ENCODE measurements around the gene UBE2E3.
"Not testable (repeated sequence)": the region's sequence is repeated elsewhere in the genome, so short reads cannot be mapped to it uniquely, and the experiment has no call there.

The UBE2E3 gene
- total RNA-seq, result 5.6 reads per million, percentile 22 among the genes with 10 or more reads in this experiment

DNA sequence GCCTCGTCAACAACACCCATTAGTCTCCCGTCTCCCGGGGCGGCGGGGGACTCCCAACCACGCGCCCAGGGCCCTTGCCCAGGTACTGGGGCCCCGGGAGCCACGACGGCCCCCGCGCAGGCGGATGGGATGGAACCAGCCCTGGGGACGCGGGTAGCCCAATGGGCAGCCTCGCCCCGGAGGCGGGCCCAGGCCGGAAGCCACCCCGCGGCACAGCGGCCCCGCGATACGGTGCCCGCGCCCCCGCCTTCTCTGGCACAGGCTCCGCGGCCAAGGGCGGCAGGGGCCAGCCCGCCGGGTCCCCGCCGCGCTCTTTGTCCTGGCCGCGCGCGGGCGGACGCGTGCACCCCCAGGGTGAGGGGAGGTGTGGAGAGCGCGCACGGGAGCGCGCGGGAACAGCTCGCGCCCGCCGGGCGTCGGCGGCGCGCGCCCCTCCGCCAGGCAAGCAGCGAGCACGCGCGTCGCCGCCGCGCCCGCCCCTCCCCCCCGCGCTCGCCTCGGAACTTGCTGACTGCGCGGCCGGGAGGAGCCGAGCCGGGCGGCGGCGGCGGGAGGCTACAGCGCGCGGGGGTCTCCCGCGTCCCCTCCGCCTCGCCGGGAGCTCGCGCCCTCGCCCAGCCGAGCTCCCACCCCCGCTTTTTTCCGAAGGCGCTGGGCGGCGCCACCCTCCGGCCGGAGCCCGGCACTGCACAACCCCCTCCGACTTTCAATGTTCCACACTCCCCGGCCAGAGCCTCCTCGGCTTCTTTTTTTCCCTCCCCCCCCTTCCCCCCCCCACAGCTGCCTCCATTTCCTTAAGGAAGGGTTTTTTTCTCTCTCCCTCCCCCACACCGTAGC, at the start of gene UBE2E3:
UBE2E3 (plus strand) TSS at position 500 of the 837 bp plus-strand sequence. CDS start 1,438 bp downstream, outside the sequence.
- peak; percentile 69 for DNase-seq

DNA sequence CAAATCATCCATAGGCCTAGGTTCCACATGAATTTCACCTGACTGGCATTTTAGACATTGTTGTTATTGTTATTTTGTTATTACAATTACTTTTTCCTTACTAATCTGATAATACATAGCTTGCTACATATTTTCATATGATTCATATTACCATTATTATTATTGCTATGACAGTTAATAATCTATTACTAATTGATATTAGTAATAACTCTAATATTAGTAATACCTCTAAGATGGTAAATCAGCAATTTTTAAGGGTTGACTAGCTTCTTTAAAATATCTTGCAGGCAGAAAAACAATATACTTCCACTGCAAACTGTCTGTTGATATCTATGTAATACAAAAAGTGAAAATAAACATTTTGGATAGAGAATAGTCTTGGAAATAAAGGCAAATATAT, 48.6 kb upstream of the UBE2E3 start:
- DNase-seq, result no peak

DNA sequence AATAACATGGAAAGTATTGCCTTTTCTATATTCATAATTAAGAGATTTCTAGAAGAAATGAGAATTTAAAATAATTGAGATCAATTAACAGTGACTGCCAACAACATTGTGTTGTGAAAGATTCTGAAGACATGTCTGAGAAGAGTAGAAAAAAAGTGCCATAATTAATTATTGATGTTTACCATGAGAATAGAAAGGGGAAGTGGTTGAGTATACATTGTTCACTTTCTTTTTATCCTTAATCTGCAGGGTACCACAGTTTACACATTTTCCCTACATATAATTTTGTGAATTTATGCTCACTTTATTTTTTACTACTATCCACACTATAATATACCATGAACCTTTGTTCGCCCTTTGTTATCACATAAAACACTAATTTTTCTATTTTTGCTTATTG, 47.1 kb upstream of the UBE2E3 start:
- no peak for DNase-seq

DNA sequence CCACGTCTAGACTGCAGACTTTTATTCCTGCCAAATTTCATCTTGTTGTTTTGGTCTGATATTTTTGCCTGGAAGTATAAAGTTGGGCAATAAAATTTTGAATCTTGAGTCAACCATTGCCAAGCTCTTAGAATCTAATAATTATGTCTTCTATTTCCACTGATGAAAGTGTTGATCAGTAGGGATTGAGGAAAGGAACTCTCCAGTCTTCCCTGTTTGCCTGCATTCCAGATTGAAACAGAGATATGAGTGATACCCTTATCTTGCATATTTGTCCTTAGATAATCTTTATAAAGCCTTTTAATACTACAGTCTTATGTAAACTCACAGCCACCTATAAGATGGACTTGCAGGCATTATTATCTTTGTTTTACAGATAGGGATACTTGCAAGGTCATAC, 45.5 kb upstream of the UBE2E3 start:
- no peak for DNase-seq

DNA sequence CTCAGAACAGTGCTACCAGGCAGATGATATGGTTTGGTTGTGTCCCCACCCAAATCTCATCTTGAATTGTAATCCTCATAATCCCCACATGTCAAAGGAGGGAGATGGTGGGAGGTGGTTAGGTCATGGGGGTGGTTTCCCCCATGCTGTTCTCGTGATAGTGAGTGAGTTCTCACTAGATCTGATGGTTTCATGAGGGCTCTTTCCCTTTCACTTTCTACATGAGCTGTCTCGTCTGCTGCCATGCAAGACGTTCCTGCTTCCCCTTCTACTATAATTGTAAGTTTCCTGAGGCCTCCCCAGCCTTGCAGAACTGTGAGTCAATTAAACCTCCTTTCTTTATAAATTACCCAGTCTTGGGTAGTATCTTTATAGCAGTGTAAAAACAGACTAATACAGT, 42.9 kb upstream of the UBE2E3 start:
- not testable (repeated sequence) for DNase-seq

DNA sequence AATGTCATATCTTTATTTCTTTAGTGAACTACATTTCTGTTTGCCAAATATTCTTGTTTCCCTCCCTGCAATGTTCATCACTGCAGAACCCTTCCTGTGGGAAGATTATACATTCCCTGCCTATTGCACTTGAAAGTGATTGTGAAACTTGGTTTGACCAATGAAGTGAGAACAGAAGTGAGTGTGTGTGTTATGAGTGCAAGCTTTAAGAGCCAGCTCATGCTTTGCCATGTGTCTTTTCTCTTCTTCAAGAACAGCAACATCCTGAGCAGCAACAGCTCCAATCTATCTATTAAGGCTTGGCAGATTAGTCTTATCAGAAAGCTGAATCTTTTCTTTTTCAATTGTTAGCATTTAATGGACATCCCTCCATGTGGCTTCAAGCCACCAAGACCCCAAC, 42.0 kb upstream of the UBE2E3 start:
- DNase-seq, result no peak

DNA sequence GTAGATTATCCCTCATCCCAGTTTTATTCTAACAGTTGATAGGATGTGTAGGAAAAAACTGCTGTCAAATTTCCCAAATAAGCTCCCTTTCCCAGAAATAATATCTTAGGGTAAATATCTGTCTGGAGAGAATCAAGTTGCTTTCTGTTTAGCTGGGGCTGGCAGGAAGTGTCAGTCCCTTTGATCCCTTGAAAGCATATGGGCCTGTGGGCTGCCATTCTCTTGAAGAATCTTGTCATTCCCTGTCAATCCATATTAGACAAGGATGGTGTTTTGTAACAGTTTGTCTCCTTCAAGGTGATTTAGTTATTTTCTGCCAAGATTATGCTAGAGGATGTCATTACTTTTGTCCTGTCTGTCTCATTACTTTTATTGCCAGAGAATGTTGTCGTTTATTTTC, 37.1 kb upstream of the UBE2E3 start:
- DNase-seq, result no peak

DNA sequence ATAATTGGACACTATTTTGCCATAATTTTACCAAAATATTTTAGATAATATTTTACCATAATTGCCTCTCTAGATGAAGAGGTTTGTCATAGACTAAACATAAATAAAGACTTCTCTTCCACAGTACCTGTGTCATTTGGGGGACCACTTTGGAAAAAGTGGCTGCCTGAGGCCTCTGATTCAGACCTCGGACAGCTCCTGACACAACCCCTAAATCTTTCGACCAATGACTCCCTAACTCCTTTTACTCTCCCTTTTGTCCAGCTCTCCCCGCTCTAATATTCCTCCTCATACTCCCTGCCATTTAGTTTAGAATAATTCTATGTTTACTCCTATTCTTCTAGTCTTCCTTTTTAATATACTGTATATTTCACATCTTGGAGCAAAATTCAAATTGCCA, 36.0 kb upstream of the UBE2E3 start:
- no peak for DNase-seq

DNA sequence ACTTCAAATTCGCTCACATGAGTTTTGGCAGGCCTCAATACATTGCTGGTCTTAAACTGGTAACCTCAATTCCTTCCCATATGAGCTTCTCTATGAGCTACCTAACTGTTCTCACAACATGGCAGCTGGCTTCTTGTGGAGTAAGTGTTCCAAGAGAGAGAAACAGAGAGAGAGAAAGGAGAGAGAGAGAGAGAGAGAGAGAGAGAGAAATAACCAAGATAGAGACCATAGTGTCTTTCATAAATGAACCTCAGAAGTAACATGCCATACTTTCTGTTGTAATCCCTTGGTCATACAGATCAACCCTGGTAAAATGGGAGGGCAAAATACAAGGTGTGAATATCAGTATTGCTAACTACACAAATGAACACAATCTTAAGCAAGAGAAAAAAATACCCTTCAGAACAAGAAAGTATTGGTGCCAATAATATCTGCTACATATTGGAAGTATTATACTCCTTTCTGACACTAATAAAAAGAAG, 33.2 kb upstream of the UBE2E3 start:
- no peak for DNase-seq

DNA sequence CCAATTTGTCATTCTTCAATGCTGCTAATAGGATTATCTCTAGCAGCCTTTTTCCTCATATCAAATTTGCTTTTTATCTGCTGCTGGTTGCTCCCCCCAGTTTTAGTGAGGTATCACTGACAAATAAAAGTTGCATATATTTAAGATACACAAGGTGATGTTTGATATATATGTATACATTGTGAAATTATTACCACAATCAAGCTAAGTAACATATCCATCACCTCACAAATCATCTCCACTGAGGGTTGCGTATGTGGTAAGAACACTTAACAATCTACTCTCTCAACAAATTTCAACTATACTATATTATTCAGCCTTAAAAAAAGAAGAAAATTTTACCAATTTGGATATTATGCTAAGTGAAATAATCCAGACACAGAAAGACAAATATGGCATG, 30.5 kb upstream of the UBE2E3 start:
- DNase-seq, result no peak

DNA sequence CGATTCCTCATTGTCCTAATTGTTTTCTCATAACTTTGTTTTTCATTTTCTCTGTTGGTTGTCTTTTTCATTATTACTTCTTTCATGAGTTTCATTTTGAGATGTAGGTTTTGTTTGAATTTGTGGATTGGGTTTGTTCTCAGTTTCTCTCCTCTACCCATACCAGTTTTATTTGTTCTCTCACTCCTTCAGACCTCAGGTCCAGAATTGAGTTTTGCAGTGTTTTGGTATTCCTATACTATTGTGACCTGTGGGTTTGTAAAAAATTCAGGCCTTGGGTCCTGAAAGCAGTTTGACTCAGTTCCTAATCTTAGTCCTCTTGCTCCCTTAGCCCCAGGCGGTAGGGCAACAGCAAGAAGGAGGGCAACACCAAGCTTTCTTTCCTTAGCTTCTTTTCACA, 28.3 kb upstream of the UBE2E3 start:
- no peak for DNase-seq

DNA sequence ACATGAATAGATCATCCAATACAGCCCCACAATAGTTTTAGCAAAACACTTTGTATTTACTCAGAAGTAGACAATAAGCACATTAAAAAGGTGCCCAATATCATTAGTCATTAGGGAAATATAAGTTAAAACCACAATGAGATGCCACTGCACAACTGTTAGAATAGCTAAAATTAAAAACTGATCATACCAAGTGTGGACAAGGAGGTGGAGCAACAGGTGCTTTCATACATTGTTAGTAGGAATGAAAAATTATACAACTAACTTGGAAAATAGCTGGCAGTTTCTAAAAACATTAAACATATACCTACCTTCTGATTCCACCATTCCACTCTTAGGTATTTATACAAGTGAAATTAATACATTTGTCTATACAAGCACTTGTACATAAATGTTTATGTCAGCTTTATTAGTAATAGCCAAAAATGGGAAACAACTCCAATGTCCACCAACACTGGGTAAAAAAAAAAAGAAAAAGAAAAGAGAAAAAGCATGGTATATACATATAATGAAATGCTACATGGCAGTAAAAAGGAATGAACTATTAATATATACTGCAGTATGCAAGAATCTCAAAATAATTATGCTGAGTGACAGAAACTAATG, 27.6 kb upstream of the UBE2E3 start:
- DNase-seq, result no peak

DNA sequence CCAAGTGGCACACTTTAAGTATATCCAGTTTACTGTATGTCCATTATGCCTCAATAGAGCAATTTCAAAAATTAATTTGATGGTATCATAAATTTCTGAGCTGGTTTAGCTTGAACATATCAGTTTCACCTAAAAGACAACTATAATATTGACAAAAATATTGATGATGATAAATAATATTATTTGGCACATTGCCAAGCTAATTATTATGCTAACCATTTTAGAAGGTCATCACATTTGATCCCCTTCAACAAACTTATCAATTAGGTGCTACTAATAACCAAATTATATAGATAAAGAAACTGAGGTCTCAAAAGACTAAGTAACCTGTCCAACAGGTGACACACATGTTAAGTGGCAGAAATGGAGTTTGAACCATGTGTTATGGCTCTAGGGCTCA, 26.9 kb upstream of the UBE2E3 start:
- DNase-seq, result no peak

DNA sequence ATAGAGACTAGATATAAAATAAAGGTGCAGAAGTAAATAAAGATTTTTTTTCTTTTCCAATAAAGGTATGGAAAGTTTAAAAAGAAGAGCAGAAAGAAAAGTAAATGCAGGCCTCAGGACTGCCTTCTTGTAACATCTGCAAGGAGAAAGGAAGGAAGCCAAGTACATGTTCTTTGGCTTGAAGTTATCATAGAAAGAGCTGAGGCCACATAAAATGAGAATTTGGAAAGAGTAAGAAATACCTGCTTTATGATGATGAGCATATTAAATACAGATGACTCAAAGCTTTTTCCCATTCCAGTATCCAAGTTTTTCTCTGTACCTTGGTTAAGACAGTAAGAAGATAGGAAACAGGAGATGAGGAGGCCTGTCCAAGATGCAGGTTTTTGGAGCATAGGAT, 25.3 kb upstream of the UBE2E3 start:
- DNase-seq, result no peak

DNA sequence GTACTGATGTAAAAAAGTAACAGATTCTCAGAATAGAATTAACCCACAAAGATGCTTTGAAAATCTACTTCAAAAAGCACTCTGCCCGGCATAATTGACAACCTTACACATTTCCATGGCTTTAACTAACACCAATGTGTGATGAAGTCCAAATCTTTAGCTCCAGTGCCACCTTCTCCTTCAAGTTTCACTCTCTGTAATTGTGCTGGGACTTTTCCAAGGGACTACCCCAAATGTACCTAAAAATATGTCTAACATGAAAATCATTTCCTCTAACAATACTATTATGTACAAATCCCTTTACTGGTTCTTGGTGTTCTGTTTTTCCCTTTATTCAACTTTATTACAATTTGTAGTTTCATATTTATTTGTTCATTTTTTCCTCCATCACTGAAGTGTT, 20.6 kb upstream of the UBE2E3 start:
- no peak for DNase-seq

DNA sequence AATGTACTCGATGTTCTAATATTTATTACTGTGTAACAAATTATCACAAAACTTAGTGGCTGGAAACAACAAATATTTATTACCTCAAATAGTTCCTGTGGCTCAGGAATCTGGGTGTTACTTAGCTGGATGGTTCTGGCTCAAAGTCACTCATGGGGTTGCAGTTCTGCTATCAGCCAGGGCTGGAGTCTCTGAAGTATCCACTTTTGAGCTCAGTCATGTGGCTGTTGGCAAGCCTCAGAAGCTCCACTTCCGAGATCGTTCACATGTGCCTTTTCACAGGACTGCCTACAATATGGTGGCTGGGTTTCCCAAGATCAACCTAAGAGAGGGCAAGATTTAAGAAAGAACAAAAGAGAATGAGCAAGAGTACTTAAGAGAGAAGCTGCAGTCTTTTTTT, 19.4 kb upstream of the UBE2E3 start:
- no peak for DNase-seq

DNA sequence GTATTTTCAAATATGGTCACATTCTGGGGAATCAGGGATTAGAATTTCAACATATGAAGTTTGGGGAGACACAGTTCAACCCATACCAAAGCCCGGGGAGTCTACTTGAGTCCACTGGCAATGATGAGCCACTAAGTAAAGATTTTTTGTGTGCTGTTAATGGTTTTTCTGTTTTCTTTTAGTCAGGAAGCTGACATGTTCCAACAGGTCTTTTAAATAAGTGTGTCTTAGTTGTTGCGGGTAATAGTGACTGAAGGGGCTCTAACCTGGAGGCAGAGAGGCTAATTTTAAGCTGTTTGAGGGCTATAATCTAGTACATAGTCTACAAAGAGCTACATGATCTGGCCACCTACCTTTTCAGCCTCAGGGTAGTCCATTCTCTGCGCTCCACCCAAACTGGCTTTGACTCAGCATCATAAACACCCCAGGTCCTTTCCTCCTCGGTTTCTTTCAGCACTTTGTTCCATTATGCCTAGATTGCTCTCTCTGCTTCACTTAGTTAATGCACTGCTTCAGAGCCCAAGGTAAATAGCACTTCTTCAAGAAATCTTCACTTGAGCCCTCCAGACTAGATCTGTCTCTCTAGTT, 17.6 kb upstream of the UBE2E3 start:
- no peak for DNase-seq

DNA sequence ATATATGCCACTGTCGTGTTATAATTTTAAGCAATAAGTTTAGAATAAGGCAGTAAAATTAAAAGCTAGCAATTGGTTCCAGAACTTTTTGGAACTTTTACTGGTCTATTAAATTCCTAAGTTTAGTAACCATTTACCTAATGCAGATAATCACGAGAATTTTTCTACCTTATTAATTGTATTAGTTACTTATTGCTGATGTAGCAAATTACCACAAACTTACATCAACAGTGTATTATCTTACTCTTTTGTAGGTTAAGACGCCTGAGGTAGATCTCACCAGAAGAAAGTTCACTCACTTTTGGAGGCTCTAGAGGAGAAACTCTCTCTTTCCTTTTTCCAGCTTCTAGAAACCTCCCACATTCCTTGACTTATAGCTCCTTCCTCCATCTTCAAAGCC, 14.0 kb upstream of the UBE2E3 start:
- no peak for DNase-seq

DNA sequence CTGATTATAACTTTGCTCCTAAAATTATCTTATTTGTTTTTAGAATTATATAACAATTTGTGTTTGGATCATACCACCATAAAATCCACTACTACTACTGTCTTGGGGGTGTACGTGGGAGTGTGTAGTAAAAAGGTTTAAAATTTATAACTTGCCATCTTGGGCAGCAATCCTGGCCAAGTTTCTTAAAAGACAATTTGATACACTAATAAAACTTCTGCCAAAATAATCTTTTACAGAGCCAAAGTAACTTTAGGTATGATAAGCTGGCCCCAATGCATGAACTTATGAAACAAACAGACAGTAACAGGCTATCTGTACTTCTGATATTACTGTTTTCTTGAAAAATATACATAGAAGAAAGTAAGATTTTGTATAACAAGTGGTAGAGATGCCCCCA, 11.3 kb upstream of the UBE2E3 start:
- DNase-seq, result no peak

DNA sequence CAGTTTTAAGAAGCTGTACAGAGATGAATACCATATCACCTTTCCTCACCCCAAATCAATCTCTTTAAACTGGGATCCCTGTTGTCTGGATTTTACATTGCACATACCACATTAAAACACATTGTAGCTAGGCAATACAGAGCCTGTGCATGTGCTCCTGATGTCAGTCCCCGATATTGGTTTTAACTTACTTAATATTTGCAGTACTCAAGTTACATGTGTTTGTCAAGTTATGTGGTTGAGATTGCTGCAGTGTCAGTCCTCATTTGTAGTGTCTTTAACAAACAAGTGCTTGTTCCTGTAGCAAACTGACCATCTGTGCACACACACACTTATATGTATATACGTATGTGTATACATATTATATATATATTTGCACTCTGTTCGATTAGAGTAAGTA, 10.4 kb upstream of the UBE2E3 start:
- no peak for DNase-seq

DNA sequence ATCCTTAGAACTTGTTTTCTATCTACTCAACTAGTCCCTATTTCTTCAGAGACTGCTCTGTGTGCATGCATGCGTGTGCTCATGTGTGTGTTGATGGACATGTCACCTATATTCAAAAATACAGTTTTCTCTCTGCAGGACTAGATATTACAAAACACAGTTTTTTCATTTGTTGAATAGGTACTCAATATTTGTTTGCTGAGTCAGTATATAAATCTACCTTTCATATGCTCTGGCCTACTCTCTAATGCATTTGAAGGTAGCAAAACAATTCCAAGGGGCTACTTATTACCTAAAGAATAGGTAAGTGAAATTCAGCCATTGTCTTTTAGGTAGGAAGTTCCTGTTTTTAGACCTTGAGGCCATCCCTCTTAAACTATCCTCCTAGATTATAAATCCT, 8.6 kb upstream of the UBE2E3 start:
- DNase-seq, result no peak

DNA sequence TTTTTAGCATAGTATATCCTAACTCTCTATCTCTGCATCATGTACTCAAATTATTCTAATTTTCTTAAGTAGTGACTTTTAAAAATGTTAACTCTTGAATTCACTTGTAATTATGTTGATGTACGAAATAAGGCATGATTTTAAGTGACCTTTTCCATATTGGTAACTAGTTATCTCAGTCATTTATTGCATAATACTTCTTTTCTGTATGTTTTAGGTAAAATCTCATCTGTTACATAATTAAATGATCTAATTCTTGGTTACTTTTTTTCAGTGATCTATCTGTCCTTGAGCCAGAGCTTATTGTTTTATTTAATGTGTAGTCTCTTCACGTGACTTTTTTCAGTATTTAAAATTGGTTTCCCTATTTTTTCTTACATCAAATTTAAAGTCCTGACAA, 4.8 kb upstream of the UBE2E3 start:
- DNase-seq, result no peak

DNA sequence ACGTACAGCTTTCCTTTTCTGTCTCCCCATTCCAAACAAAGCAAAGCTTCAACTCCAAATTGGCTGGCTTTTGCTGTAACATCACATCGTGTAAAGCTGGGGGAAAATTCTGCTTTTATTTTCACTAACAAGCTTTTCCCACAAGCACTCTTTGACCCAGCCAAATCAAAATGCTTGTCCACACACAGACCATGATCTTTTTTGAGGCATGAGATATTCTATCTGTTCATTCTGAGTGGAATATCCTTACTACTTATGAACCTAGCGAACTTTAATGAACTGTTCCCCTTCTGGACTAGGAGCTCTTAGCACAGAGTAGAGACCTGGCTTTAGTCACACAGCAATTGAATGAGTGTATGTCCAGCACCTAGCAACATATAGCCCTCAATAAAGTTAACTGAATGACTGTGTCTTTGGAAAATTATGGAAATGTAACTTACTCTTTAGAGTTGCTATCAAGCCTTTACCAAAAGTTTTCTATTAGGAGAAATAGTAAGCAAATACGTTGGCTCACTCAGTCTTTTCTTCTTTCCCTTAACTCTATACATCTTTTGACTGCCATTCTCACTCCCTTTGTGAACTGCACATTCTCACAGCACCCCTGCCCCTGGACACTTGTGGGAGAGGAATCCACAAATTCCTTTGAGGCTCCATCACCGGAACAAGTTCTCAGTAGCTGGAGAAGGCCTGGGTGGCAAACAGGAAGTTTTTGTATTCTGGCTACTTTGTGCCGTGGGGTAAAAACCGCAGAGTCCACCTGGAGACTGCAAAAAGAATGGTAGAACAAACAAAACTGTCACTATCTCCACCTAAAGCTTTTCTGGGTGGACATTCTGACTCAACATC, 1.3 kb upstream of the UBE2E3 start:
- no peak for DNase-seq

All from effector CD4-positive, alpha-beta T cell (primary cell).